Measurements from ENCODE around the gene RAI2.

The RAI2 gene

DNA sequence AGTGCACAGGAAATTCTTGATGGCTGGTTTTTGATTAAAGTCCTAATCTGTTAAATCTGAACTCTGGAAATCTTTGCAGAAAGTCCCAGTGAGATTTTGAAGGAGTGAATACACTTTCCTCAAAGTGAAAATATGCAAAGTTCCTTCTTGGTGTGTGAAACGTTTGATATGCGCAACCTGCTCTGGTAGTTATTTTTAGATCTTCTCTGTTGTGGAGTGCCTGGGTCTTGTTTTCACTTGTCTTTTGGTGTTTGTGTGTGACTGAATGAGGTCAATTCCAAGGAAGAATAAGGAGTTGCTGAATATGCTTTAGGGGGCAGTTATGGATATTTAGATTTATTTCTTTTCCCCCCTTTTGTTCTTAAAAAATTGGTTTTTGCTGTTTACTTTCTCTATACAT lies 82.1 kb downstream of the RAI2 start:
- no peak for DNase-seq

DNA sequence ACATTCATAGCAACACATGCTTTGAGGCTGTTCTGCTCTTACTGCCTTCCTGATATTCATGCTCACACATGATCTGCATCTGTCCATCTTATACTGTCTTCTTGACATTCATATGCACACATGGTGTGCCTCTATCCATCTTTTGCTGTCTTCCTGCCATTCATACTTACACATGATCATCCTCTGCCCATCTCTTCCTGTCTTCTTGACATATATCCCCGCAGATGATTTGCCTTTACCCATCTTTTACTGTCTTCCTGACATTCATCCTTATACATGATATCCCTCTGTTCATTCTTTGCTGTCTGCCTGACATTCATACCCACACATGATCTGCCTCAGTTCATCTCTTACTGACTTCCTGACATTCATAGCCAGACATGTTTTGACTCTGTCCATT lies 87.0 kb downstream of the RAI2 start:
- DNase-seq: no peak

DNA sequence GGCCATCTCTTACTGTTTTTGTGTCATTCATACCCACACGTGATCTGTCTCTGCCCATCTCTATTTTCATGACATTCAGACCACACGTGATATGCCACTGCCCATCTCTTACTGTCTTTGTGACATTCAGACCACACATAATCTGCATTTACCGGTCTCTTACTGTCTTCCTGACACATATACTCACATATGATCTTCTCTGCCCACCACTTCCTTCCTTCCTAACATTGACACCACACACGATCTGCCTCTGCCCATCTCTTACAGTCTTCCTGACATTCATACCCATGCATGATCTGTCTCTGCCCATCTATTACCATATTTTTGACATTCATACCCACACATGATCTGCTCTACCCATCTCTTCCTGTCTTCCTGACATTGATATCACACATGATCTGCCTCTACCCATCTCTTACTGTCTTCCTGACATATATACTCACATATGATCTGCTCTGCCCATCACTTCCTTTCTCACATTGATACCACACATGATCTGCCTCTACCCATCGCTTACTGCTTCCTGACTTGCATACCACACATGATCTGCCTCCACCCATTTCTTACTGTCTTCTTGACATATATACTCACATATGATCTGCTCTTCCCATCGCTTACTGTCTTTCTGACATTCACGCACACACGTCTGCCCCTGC lies 87.7 kb downstream of the RAI2 start:
- DNase-seq: no peak

DNA sequence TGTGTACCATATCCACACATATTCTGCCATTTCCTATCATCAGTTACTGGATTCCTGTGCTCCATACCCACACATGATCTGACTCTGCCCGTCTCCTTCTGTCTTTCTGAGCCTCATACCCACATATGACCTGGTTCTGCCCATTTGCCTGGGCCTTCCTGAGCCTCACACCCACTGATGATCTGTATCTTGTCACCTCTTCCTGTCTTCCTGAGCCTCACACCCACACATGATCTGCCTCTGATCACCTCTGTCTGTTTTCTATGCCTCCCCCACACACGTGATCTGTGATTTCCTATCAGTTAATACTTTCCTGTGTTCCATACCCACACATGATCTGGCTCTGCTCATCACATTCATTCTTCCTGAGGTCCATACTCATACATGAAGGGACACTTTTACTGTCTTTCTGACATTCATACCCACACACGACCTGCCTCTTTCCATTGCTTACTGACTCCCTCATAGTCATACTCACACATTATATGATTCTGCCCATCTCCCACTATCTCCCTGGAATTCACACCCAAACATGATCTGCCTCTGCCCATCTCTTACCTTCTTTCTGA lies 91.3 kb downstream of the RAI2 start:
- no peak for DNase-seq

DNA sequence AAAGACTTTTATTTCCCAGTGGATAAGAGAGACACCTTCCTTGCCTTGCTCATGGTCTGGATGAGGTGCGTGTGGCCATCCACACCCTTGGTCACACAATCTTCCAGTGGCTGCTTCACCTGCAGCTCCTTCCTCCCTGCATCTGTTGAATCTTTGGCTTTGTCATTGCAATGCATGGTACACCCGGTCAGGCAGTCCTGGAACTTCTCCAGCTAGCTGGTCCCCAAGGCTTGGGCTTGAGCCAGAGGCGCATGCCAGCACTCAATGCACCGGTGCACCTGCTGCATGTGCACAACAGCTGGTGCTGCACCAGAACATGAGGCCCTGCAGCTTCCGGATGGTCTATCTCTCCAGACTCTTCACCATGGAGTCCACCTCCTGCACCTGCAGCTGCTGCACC lies 92.1 kb downstream of the RAI2 start:
- DNase-seq: no peak

DNA sequence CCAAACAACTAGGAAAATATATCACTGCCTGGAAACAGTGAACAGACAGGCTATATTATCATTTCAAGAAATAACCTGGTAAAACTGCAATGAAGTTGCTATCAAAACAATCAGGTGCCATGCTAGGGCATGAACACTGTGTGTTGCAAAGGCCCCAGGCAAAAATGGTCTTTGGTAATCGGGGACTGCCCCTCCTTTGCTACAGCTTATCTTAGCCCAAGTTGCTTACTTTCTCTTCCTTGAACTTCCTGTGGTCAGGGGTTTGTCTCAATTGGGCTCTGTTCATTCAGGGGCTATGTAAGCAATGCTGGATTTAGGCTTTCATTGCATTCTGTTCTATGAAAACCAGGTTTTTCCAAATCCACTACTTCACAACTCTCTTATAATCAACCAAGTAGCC lies 93.4 kb downstream of the RAI2 start:
- DNase-seq: no peak

DNA sequence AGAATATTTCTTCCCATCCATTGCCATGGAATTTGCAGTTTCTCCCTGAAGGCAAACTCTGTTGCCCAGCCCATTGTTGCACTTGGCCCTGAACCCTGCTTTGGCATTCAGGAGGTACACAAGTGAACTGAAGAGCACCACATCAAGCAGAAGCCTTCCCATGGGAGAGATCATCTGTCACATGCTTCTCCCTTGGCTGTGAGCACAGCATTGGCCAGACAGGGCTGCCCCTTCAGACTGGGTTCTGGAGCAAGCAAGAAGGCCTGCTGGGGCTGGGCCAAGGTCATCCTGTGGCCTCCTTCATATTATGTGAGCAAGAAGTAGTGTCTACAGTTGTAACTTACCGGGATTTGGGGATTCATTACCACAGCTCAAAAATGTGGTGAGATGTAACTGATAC lies 101.1 kb downstream of the RAI2 start:
- no peak for DNase-seq

DNA sequence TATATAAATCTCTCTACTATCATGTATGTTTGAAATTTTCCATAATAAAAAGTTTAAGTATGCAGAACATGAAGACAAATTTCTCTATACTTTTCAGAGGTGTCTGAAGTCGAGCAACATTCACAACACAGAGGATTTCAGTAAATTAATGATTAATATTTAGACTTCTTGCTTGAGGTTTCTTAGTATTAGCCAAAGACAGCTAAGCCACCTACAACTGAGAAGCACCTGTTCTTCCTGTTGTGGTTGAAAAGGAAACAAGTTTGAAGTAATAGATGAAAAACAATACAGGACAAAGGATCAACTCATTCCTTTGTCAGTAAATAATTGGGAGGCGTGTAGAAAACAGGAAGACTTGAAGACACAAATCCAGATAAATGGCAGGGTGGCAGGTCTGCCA lies 102.7 kb downstream of the RAI2 start:
- DNase-seq: no peak

DNA sequence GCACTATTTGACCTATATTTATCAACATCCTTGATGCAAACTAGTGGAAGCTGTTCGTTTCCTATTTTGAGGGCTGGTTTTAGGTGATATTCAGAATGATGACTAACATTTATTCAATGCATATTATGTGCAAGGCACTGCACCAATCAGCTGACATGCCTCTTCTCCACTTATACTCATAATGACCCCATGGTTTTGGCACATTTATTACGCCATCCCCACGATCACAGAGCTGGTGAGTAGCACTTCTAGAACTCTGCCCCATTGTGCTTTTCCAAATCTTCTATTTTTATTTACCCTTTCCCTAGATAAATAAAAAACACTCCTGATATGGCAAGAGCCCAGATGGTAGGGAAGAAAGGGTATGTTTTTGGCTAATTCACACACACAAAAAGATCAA lies 110.7 kb downstream of the RAI2 start:
- no peak for DNase-seq

Measured in fibroblast of upper back skin (primary cell).